GM12878 (cell line): ENCODE measurements around the gene SYNDIG1. TPM values are rescaled to one million over a fixed set of nuclear protein-coding genes. Genes with fewer than 3 reads are reported as not detected.

Experiments
- ATAC-seq: fragments of 200-7000 bp; cut with Tn5 transposase; 3 replicates; pipeline ENCODE4 v1.9.1; 2020; ENCODE audit warnings: mild to moderate bottlenecking, moderate library complexity
- BruUV-seq: library from RNA; stranded (reverse); fragments of 400-500 nt; replicated peaks from 2 replicates; lab custom pipeline; 2021; lab: Mats Ljungman, UMichigan
- CTCF ChIA-PET: fragments of 300-600 bp; sonication (Branson Sonifier 250); formaldehyde crosslinking; extraction: SDS; loops from one replicate; lab custom pipeline; 2021; ENCODE audit warnings: inconsistent platforms; lab: Yijun Ruan, JAX
- POLR2A ChIA-PET: fragments of 350-600 bp; formaldehyde crosslinking; extraction: SDS; loops from one replicate; lab custom pipeline; 2021; ENCODE audit warnings: inconsistent platforms; lab: Charles Lee
- RAD21 ChIA-PET: fragments of 300-600 bp; sonication (Branson Sonifier 250); formaldehyde crosslinking; loops from one replicate; lab custom pipeline; 2023; ENCODE audit warnings: antibody characterized with exemption; ENCODE audit not compliant: unreplicated experiment; lab: Charles Lee
- SMC1A ChIA-PET: fragments of 300-600 bp; sonication (Branson Sonifier 250); formaldehyde crosslinking; loops from one replicate; lab custom pipeline; 2023; ENCODE audit not compliant: unreplicated experiment, uncharacterized antibody; lab: Charles Lee
- DNase-seq: peaks from one replicate; pipeline ENCODE4 v3.0.0-alpha.2; 2011; ENCODE audit warnings: low read depth, low spot score
- FAIRE-seq: peaks from 3 replicates; lab custom pipeline; 2011; peaks lifted over from hg19 to GRCh38; lab: Jason Lieb, UNC
- H2AFZ ChIP-seq: 2 replicates; pipeline ENCODE4 v1.6.0; 2011; ENCODE audit warnings: low read depth, low read length, control low read depth; ENCODE audit not compliant: control insufficient read depth
- H3K27ac ChIP-seq: 2 replicates; pipeline ENCODE4 v1.5.1; 2011; ENCODE audit warnings: control low read depth; ENCODE audit not compliant: control insufficient read depth, insufficient read depth
- H3K27me3 ChIP-seq, 2 experiments: replicated peaks in 1 of 2; 2 replicates each; pipeline versions ENCODE4 v1.6.0 to v1.6.1; 2011; ENCODE audit warnings: low read length in 1 of 2; ENCODE audit not compliant: control insufficient read depth in 2 of 2, insufficient read depth in 2 of 2
- H3K36me3 ChIP-seq, 2 experiments: 2 replicates each; pipeline ENCODE4 v1.5.1; 2011; ENCODE audit warnings: low read length in 1 of 2; ENCODE audit not compliant: control insufficient read depth in 2 of 2, insufficient read depth in 2 of 2
- H3K4me1 ChIP-seq: 2 replicates; pipeline ENCODE4 v1.6.1; 2011; ENCODE audit warnings: mild to moderate bottlenecking, low read length, moderate library complexity, mixed read lengths; ENCODE audit not compliant: control insufficient read depth, insufficient read depth
- H3K4me2 ChIP-seq: 2 replicates; pipeline ENCODE4 v1.6.0; 2011; ENCODE audit warnings: control low read depth; ENCODE audit not compliant: control insufficient read depth, insufficient read depth
- H3K4me3 ChIP-seq: fragments of 200-600 bp; sonication (generic); 2 replicates; pipeline ENCODE4 v1.5.1; 2016
- H3K79me2 ChIP-seq: 2 replicates; pipeline ENCODE4 v1.6.0; 2011; ENCODE audit warnings: low read length; ENCODE audit not compliant: control insufficient read depth, insufficient read depth
- H3K9ac ChIP-seq: 2 replicates; pipeline ENCODE4 v1.8.0; 2011; ENCODE audit warnings: low read length, control low read depth, mixed read lengths; ENCODE audit not compliant: control insufficient read depth, insufficient read depth
- H3K9me3 ChIP-seq: replicated peaks from 3 replicates; pipeline ENCODE4 v1.5.1; 2011; ENCODE audit warnings: mild to moderate bottlenecking, low read length; ENCODE audit not compliant: control insufficient read depth, insufficient read depth
- H4K20me1 ChIP-seq: 2 replicates; pipeline ENCODE4 v1.6.0; 2011; ENCODE audit not compliant: control insufficient read depth, insufficient read depth
- ATF7 ChIP-seq: fragments of 450-650 bp; IDR thresholded peaks from 2 replicates; pipeline ENCODE4 v1.6.1; 2016; ENCODE audit warnings: low read depth, mild to moderate bottlenecking
- BCL3 ChIP-seq: IDR thresholded peaks from 2 replicates; pipeline ENCODE4 v1.6.1; 2011; ENCODE audit warnings: borderline replicate concordance, low read depth, mild to moderate bottlenecking, moderate library complexity, low read length; ENCODE audit not compliant: insufficient read depth, poor library complexity, severe bottlenecking
- CHD2 ChIP-seq: IDR thresholded peaks from 2 replicates; pipeline ENCODE4 v1.6.1; 2011; ENCODE audit warnings: low read depth, low read length, improper control_type of control experiment, borderline replicate concordance
- ETV6 ChIP-seq, 2 experiments: fragments of 450-650 bp in 1 of 2; IDR thresholded peaks in 1 of 2; conservative IDR thresholded peaks in 1 of 2; 2 replicates each; pipeline ENCODE4 v1.6.1; 2014; ENCODE audit warnings: antibody characterized with exemption in 1 of 2, borderline replicate concordance in 1 of 2, low read depth in 1 of 2, mild to moderate bottlenecking in 1 of 2, moderate library complexity in 1 of 2
- GATAD2B ChIP-seq: fragments of 450-650 bp; conservative IDR thresholded peaks from 2 replicates; pipeline ENCODE4 v1.6.1; 2017; ENCODE audit warnings: low read depth, mild to moderate bottlenecking, moderate library complexity
- IKZF1 ChIP-seq: fragments of 450-650 bp; conservative IDR thresholded peaks from 2 replicates; pipeline ENCODE4 v1.6.1; 2017; ENCODE audit warnings: antibody characterized with exemption, mild to moderate bottlenecking
- IKZF2 ChIP-seq, 2 experiments: fragments of 450-650 bp; IDR thresholded peaks; 2 replicates each; pipeline ENCODE4 v1.6.1; 2017; ENCODE audit warnings: mild to moderate bottlenecking in 2 of 2, moderate library complexity in 2 of 2
- KAT2A ChIP-seq: conservative IDR thresholded peaks from 2 replicates; pipeline ENCODE4 v1.6.1; 2011; ENCODE audit warnings: low read depth, low read length; ENCODE audit not compliant: control insufficient read depth
- MYC ChIP-seq: IDR thresholded peaks from 2 replicates; pipeline ENCODE4 v1.6.1; 2011; ENCODE audit warnings: mild to moderate bottlenecking, low read length, moderate library complexity, inconsistent platforms; ENCODE audit not compliant: insufficient read depth, insufficient replicate concordance, insufficient read length, severe bottlenecking
- RFX5 ChIP-seq: IDR thresholded peaks from 2 replicates; pipeline ENCODE4 v1.6.1; 2011; ENCODE audit warnings: low read depth, low read length, improper control_type of control experiment
- RUNX3 ChIP-seq: IDR thresholded peaks from 2 replicates; pipeline ENCODE4 v1.6.1; 2012; ENCODE audit warnings: low read length, inconsistent platforms
- SIN3A ChIP-seq: IDR thresholded peaks from 2 replicates; pipeline ENCODE4 v1.6.1; 2012; ENCODE audit warnings: low read depth, low read length, improper control_type of control experiment
- SP1 ChIP-seq: IDR thresholded peaks from one replicate; pipeline ENCODE4 v1.6.1; 2011; ENCODE audit warnings: low read depth, low read length
- SREBF2 ChIP-seq: IDR thresholded peaks from 2 replicates; pipeline ENCODE4 v1.6.1; 2012; ENCODE audit warnings: mild to moderate bottlenecking, low read length
- SRF ChIP-seq, 2 experiments: IDR thresholded peaks; 2 replicates each; pipeline ENCODE4 v1.6.1; 2011; ENCODE audit warnings: low read depth in 2 of 2, low read length in 2 of 2, mild to moderate bottlenecking in 1 of 2, moderate library complexity in 1 of 2
- TCF7 ChIP-seq: IDR thresholded peaks from 2 replicates; pipeline ENCODE4 v1.6.1; 2014; ENCODE audit warnings: antibody characterized with exemption, borderline replicate concordance
- ZZZ3 ChIP-seq: IDR thresholded peaks from 2 replicates; pipeline ENCODE4 v1.6.1; 2011; ENCODE audit warnings: low read depth; ENCODE audit not compliant: control insufficient read depth, insufficient read length
- WGBS: methylation state at CpG from one replicate; pipeline ENCODE4 v1.1.6; 2016; ENCODE audit warnings: low lambda C conversion rate; ENCODE audit not compliant: insufficient replicate concordance, insufficient coverage; ENCODE audit errors: missing lambda C conversion rate; 5-methylcytosine and 5-hydroxymethylcytosine counted together
- in situ Hi-C: fragments of 300-500 bp; cut with MboI; formaldehyde crosslinking; loops from 9 replicates; pipeline ENCODE4 v1.14.3; 2018; ENCODE audit warnings: mixed read lengths
- intact Hi-C: fragments of 100-400 bp; cut with micrococcal nuclease; formaldehyde crosslinking; loops from one replicate; pipeline ENCODE4 v1.14.2; 2022; ENCODE audit not compliant: unreplicated experiment
- polyA plus RNA-seq, 11 experiments: library from polyadenylated mRNA; depleted of rRNA in 4 of 11; unstranded in 6 of 11; stranded (reverse) in 5 of 11; fragments of >200 nt; fragmentation: Nextera tagmentation in 4 of 11; fragmentation: Illumina TruSeq in 1 of 11; extraction: Ambion mirVana in 4 of 11; extraction: Trizol in 1 of 11; gene quantifications; 1 replicate in 1 of 11; 2 replicates in 10 of 11; pipeline versions ENCODE4 v1.2.1 to v1.2.3, GENCODE V29; 2011 to 2016; ENCODE audit warnings: inconsistent platforms in 2 of 11, missing spikeins in 2 of 11, low read depth in 1 of 11
- total RNA-seq, 4 experiments: library from RNA; depleted of rRNA in 3 of 4; stranded (reverse); fragments of >200 nt in 3 of 4; fragmentation: Illumina TruSeq in 1 of 4; extraction: Trizol in 1 of 4; gene quantifications; 2 replicates each; pipeline versions ENCODE4 v1.2.1 to v1.2.3, GENCODE V29; 2013 to 2021

SYNDIG1 gene
- total and polyA plus RNA-seq, 10 of the 15 experiments (the other 5 are each of a cell fraction or from before 2014, with no cell fraction given) = not detected

- Histone ChIP-seq H3K79me2 (no peaks in the 10 kb centered on the region), H3K36me3 (no peaks in the 10 kb centered on the region), H3K4me3 (no peak overlapping the region), H3K4me2 (no peak overlapping the region), H4K20me1 (no peaks in the 10 kb centered on the region), H3K9me3 (no peaks in the 10 kb centered on the region), H3K27ac (no peak overlapping the region), H3K4me1 (no peaks in the 10 kb centered on the region), H3K27me3 (peaks cover 3 to 4% of the 10 kb centered on the region in 2 experiments), H3K9ac (no peak overlapping the region), H2AFZ (no peak overlapping the region)
- intact Hi-C loops = no loop called here
- ChIA-PET SMC1A (no interaction called here), RAD21 (no interaction called here), CTCF (no interaction called here), POLR2A (no interaction called here)
- FAIRE-seq (no peak), ATAC-seq (no peak), DNase-seq (no peak)
- no peak for TF ChIP-seq IKZF1
- no peak for TF ChIP-seq GATAD2B
- no peak for TF ChIP-seq SREBF2
- TF ChIP-seq CHD2 = no peak
- no peak for TF ChIP-seq MYC
- no peak for TF ChIP-seq TCF7
- no peak for TF ChIP-seq BCL3
- no peak for TF ChIP-seq RFX5
- no peak for TF ChIP-seq RUNX3
- TF ChIP-seq ATF7 = no peak
- TF ChIP-seq SIN3A = no peak
- TF ChIP-seq ZZZ3 = no peak
- no peak for TF ChIP-seq SRF (IDR thresholded peaks at IDR 0.05; ENCODE audit: low read depth in 2 of 2, low read length in 2 of 2)
- no peak for TF ChIP-seq IKZF2 (IDR thresholded peaks at IDR 0.05)
- TF ChIP-seq KAT2A = no peak
- no peak for TF ChIP-seq SP1
- TF ChIP-seq ETV6 (conservative IDR thresholded peaks at IDR 0.05 in 1 of 2, IDR thresholded peaks at IDR 0.05 in 1 of 2; ENCODE audit: borderline replicate concordance in 1 of 2, low read depth in 1 of 2) = no peak
- no TSS peak for BruUV-seq
- 31% methylated on average over 3 of the region's 3 CpGs for WGBS
- in situ Hi-C loops = no loop called here
These were observed 4.3 kb upstream of the SYNDIG1 start for GRCh38 chr20:24465159-24465558.
